SJSA1 (cell line): ENCODE results near the gene XRCC2. TPM values are rescaled to one million over a fixed set of nuclear protein-coding genes. Genes with fewer than 3 reads are reported as not detected.
"Not testable (repeated sequence)": the region's sequence is repeated elsewhere in the genome, so short reads cannot be mapped to it uniquely, and the experiment has no call there.

Source experiments
- DNase-seq, 2 experiments: peaks; one replicate each; pipeline ENCODE4 v3.0.0-alpha.2; 2015 to 2020; ENCODE audit warnings: low spot score in 2 of 2, low read depth in 1 of 2
- H3K27ac ChIP-seq: fragments of 250-450 bp; sonication (Bioruptor Pico); 2 replicates; pipeline ENCODE4 v1.5.1; 2020; ENCODE audit warnings: mild to moderate bottlenecking, moderate library complexity
- H3K27me3 ChIP-seq: fragments of 250-450 bp; sonication (Bioruptor Pico); replicated peaks from 2 replicates; pipeline ENCODE4 v1.5.1; 2020; ENCODE audit warnings: mild to moderate bottlenecking, moderate library complexity
- H3K36me3 ChIP-seq: fragments of 250-450 bp; sonication (Bioruptor Pico); 2 replicates; pipeline ENCODE4 v1.5.1; 2020; ENCODE audit warnings: mild to moderate bottlenecking
- H3K4me1 ChIP-seq: fragments of 250-450 bp; sonication (Bioruptor Pico); replicated peaks from 2 replicates; pipeline ENCODE4 v1.6.1; 2021; ENCODE audit warnings: mild to moderate bottlenecking
- H3K4me3 ChIP-seq: fragments of 250-450 bp; sonication (Bioruptor Pico); 2 replicates; pipeline ENCODE4 v1.5.1; 2020; ENCODE audit warnings: mild to moderate bottlenecking
- H3K9me3 ChIP-seq: fragments of 250-450 bp; sonication (Bioruptor Pico); replicated peaks from 2 replicates; pipeline ENCODE4 v1.5.1; 2020; ENCODE audit warnings: mild to moderate bottlenecking
- total RNA-seq: library from RNA; depleted of rRNA; stranded (reverse); fragments of >200 nt; shearing (Covaris generic); gene quantifications from 2 replicates; pipeline ENCODE4 v1.2.3, GENCODE V29; 2014

The XRCC2 gene
- total RNA-seq, 1 experiment from 2014 or later, result 12.1 TPM

DNA sequence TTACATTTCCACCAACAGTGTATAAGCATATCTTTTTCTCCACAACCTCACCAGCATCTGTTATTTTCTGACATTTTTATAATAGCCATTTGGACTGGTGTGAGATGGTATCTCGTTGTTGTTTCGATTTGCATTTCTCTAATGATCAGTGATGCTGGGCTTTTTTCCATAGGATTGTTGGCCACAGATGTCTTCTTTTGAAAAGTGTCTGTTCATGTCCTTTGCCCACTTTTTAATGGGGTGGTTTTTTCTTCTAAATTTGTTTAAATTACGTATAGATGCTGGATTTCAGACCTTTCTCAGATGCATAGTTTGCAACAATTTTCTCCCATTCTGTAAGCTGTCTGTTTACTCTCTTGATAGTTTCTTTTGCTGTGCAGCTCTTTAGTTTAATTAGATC is 28.9 kb downstream of the XRCC2 start:
- no peak overlapping the region for H3K27ac ChIP-seq
- no peaks in the 10 kb centered on the region for H3K9me3 ChIP-seq
- no peaks in the 10 kb centered on the region for H3K27me3 ChIP-seq
- no peak overlapping the region for H3K4me3 ChIP-seq
- no peaks in the 10 kb centered on the region for H3K4me1 ChIP-seq
- no peak for DNase-seq
- peaks cover 28% of the 10 kb centered on the region for H3K36me3 ChIP-seq

DNA sequence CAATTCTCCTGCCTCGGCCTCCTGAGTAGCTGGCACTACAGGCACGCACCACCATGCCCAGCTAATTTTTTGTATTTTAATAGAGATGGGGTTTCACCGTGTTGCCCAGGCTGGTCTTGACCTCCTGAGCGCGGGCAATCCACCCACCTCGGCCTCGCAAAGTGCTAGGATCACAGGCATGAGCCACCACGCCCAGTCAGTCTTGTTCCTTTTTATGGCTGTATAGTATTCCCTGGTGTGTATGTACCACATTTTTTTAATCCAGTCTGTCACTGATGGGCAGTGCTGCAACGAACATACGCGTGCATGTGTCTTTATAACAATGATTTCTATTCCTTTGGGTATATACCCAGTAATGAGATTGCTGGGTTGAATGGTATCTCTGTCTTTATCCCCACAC is 29.4 kb downstream of the XRCC2 start:
- not testable (repeated sequence) for H3K4me3 ChIP-seq, H3K27me3 ChIP-seq

DNA sequence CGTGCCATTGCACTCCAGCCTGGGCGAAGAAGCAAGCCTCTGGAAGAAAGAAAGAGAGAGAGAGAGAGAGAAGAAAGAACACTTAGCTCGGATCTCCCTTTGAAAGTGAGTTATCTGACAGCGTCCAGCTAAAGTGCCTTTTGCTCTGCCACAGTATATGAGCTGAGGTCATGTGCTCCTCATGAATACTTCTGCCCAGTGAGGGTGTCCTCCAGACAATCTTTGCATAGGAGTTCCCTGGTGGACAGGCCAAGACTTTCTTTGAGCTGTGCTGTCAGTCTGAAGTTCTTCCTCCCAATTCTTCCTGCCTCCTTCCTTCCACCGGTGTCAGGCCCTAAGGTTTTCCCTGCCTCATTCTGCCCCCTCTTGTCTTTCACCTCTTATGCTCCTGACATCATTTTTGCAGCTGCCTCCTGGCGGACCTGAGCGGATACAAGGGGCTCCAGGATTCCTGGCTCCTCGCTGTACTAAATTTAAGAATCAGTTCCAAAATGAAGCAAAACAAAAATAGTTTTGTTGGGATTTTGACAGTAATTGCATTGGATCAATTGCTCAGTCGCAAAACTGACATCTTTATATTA is 31.9 kb downstream of the XRCC2 start:
- no peak for DNase-seq
- H3K36me3 ChIP-seq, result peaks cover 24% of the 10 kb centered on the region
- H3K9me3 ChIP-seq, result no peaks in the 10 kb centered on the region
- H3K4me3 ChIP-seq, result no peak overlapping the region
- H3K4me1 ChIP-seq, result no peaks in the 10 kb centered on the region
- no peaks in the 10 kb centered on the region for H3K27me3 ChIP-seq
- no peak overlapping the region for H3K27ac ChIP-seq

More for the DNA sequence above, 29.4 kb downstream of the XRCC2 start:
- DNase-seq, H3K9me3 ChIP-seq, H3K27ac ChIP-seq, H3K4me1 ChIP-seq: not testable (repeated sequence)
- peaks cover 28% of the 10 kb centered on the region for H3K36me3 ChIP-seq

DNA sequence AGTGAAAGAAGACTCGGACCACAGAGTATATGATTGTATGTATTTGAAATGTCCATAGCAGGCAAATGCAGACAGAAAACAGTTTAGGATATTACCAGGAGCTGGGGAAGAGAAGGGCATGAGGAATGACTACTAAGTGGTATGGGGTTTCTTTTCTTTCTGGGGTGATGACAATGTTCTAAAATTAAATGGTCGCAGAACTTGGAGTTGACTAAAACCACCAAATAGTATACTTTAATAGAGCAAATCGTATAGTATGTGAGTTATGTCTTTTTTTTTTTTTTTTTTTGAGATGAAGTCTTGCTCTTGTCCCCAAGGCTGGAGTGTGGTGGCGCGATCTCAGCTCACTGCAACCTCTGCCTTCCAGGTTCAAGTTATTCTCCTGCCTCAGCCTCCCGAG is 34.6 kb downstream of the XRCC2 start:
- Histone ChIP-seq H3K27ac (no peak overlapping the region), H3K4me3 (no peak overlapping the region), H3K4me1 (no peaks in the 10 kb centered on the region), H3K9me3 (no peaks in the 10 kb centered on the region), H3K36me3 (peaks cover 4% of the 10 kb centered on the region; the same call in 1 of the 2 replicates), H3K27me3 (no peaks in the 10 kb centered on the region)
- DNase-seq, result no peak

DNA sequence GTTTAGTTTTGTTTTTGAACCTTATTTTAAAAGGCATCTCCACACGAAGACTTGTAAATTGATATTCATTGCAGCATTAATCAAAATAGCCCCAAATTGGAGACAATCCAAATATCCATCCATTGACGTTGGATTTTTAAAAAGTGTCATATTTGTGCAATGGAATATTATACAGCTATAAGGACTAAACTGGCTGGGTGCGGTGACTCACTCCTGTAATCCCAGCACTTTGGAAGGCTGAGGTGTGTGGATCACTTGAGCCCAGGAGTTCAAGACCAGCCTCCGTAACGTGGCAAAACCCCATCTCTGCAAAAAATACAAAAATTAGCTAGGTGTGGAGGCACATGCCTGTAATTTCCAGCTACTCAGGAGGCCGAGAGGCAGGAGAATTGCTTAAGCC is 35.1 kb downstream of the XRCC2 start:
- Histone ChIP-seq H3K36me3 (peaks cover 4% of the 10 kb centered on the region; the same call in 1 of the 2 replicates), H3K4me3 (no peak overlapping the region), H3K4me1 (no peaks in the 10 kb centered on the region), H3K27me3 (no peaks in the 10 kb centered on the region), H3K27ac (no peak overlapping the region), H3K9me3 (no peaks in the 10 kb centered on the region)
- DNase-seq, result no peak

DNA sequence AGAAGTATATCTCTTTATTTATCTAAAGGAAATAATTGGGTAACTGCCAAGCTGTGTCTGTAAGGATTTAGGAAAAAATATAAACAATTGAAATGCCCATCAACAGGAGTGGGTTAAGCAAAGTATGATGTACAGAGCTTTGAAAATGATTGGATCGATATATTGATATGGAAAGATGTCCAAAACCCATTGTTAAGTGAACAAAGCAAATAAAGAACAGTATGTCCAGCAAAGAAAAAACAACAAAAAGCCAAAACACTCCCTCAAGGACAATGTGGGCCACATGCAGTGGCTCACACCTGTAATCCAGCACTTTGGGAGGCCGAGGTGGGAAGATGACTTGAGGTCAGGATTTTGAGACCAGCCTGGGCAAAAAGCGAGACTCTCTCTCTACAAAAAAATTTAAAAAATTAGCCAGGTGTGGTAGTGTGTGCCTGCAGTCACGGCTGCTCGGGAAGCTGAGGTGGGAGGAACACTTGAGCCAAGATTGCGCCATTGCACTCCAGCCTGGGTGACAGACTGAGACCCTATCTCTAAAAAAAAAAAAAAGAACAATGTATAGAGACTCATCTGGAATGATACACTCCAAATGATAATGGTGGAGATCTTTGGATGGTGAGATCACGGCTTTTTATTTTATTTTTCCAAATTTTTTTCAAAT is 37.9 kb downstream of the XRCC2 start:
- Histone ChIP-seq H3K4me3 (no peak overlapping the region), H3K4me1 (no peaks in the 10 kb centered on the region), H3K27me3 (no peaks in the 10 kb centered on the region), H3K9me3 (no peaks in the 10 kb centered on the region), H3K36me3 (no peaks in the 10 kb centered on the region), H3K27ac (no peak overlapping the region)
- DNase-seq, result no peak

DNA sequence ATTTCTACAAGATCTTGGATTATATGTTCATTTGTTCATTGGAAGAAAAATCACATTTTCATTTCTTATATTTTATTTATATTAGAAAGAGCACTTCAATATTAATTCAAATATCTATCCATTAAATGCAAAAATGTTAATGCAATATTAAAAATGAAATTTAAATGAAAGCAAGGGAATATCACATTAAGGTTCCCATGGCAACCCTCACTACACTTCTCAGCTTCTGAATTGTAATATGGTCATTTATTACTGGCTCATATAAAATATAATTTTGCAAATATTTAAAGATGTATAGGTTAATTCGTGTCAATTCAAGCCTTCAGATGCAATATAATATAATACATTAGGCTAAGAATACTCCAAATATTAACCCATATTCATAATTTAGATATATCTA is 38.8 kb downstream of the XRCC2 start:
- H3K27me3 ChIP-seq, result no peaks in the 10 kb centered on the region
- H3K9me3 ChIP-seq, result no peaks in the 10 kb centered on the region
- DNase-seq, result no peak
- no peak overlapping the region for H3K27ac ChIP-seq
- no peaks in the 10 kb centered on the region for H3K4me1 ChIP-seq
- H3K4me3 ChIP-seq, result no peak overlapping the region
- no peaks in the 10 kb centered on the region for H3K36me3 ChIP-seq

DNA sequence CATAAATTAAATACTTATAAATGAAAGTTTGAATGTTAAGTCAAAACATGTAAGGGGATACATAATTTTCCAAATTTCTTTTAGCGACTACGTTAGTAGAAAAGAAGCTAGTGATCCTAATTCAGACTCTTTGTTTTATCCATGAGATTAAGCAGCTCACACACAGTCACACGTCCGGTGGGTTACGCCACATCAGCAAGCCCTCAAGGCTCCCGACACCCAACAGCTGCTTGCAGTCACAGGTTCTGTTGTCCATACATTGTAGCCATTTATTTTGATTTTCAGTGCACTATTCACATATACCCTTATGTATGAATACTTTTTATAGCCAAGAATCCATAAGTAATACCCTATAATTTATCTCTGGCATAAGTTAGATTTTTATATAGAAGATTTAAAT is 39.5 kb downstream of the XRCC2 start:
- Histone ChIP-seq H3K4me1 (no peaks in the 10 kb centered on the region), H3K27ac (no peak overlapping the region), H3K4me3 (no peak overlapping the region), H3K9me3 (no peaks in the 10 kb centered on the region), H3K27me3 (no peaks in the 10 kb centered on the region), H3K36me3 (no peaks in the 10 kb centered on the region)
- no peak for DNase-seq

DNA sequence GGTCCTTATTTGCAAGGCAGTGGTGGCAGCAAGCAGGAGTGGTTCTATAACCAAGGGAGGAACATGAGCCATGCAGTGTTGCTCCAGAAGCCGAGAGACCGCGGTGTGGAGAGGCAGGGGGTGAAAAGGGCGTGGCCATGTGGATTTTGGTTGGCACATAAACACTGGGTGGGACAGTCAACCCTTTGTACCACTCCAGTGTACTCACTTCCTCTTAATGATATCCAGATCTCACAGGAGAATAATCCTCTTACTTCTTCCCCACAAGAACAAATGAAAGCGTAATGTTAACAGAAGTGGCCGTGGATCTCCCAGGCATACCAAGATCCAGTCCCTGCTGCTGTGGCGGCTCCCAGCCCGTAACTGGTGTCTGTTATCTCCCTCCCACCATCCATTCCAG is 42.4 kb downstream of the XRCC2 start:
- no peak overlapping the region for H3K27ac ChIP-seq
- no peaks in the 10 kb centered on the region for H3K4me1 ChIP-seq
- H3K36me3 ChIP-seq, result no peaks in the 10 kb centered on the region
- H3K9me3 ChIP-seq, result no peaks in the 10 kb centered on the region
- no peaks in the 10 kb centered on the region for H3K27me3 ChIP-seq
- no peak overlapping the region for H3K4me3 ChIP-seq
- no peak for DNase-seq

DNA sequence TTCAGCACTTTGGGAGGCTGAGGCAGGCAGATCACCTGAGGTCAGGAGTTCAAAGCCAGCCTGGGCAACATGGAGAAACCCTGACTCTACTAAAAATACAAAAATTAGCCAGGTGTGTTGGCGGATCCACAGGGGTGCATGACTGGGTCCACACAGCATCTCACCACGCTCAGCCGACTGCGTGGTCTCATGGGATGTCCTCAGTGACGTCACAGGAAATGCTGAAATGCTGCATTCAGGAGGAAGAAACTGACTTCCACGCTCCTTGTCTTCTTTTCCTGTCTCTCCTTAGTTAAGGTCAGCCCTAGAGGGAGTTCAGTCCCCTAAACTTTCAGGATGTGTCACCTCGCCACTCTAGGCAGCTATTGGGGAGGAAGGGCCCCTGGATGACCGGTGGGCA is 42.9 kb downstream of the XRCC2 start:
- DNase-seq, result no peak
- H3K9me3 ChIP-seq, result no peaks in the 10 kb centered on the region
- no peaks in the 10 kb centered on the region for H3K4me1 ChIP-seq
- no peaks in the 10 kb centered on the region for H3K27me3 ChIP-seq
- no peak overlapping the region for H3K27ac ChIP-seq
- H3K36me3 ChIP-seq, result no peaks in the 10 kb centered on the region
- H3K4me3 ChIP-seq, result no peak overlapping the region

DNA sequence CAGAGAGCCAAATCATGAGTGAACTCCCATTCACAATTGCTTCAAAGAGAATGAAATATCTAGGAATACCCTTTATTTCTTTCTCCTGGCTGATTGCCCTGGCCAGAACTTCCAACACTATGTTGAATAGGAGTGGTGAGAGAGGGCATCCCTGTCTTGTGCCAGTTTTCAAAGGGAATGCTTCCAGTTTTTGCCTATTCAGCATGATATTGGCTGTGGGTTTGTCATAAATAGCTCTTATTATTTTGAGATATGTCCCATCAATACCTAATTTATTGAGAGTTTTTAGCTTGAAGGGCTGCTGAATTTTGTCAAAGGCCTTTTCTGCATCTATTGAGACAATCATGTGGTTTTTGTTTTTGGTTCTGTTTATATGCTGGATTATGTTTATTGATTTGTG is 47.2 kb downstream of the XRCC2 start:
- not testable (repeated sequence) for H3K27ac ChIP-seq, H3K4me1 ChIP-seq, H3K4me3 ChIP-seq, H3K27me3 ChIP-seq, H3K36me3 ChIP-seq, H3K9me3 ChIP-seq, DNase-seq

DNA sequence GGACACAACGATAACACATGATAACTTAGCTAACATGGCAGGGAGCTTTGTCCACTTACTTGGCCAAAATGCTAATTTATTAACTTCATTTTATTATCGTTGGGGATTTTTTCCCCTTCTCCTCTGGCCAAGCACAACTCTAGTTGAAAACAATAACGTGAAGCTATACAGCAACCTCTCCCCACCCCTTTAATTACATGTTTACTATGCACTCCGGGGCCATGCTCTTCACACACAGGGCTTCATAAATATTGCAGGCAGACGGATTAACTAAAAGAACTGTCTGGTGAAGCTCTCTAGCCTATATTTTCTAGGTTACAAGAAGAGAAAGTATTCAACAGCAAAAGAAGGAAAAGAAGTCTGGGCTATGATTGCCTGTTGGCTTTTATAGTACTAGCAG is 51.7 kb downstream of the XRCC2 start:
- no peak overlapping the region for H3K27ac ChIP-seq
- H3K9me3 ChIP-seq, result no peaks in the 10 kb centered on the region
- no peak overlapping the region for H3K4me3 ChIP-seq
- no peak for DNase-seq
- H3K27me3 ChIP-seq, result no peaks in the 10 kb centered on the region
- H3K4me1 ChIP-seq, result no peaks in the 10 kb centered on the region
- H3K36me3 ChIP-seq, result no peaks in the 10 kb centered on the region

DNA sequence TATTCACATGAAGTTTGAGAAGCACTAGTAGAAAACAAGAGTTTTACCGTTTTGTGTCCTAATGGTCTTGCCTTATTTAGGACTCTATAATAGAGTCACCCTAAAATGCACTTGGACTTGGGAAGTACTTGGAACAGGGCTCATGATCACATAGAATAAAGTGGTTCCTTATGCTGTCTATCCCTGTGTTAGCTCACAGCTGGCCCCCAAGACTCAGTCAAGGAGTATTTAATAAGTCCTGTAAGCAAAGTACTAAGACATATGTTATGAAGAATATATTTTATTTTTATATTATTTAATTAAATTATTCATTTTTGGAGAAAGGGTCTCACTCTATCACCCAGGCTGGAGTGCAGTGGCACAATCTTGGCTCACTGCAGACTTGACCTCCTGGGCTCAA is 54.5 kb downstream of the XRCC2 start:
- Histone ChIP-seq H3K27ac (no peak overlapping the region), H3K4me1 (no peaks in the 10 kb centered on the region), H3K36me3 (no peaks in the 10 kb centered on the region), H3K4me3 (no peak overlapping the region), H3K9me3 (no peaks in the 10 kb centered on the region), H3K27me3 (no peaks in the 10 kb centered on the region)
- DNase-seq, result no peak

DNA sequence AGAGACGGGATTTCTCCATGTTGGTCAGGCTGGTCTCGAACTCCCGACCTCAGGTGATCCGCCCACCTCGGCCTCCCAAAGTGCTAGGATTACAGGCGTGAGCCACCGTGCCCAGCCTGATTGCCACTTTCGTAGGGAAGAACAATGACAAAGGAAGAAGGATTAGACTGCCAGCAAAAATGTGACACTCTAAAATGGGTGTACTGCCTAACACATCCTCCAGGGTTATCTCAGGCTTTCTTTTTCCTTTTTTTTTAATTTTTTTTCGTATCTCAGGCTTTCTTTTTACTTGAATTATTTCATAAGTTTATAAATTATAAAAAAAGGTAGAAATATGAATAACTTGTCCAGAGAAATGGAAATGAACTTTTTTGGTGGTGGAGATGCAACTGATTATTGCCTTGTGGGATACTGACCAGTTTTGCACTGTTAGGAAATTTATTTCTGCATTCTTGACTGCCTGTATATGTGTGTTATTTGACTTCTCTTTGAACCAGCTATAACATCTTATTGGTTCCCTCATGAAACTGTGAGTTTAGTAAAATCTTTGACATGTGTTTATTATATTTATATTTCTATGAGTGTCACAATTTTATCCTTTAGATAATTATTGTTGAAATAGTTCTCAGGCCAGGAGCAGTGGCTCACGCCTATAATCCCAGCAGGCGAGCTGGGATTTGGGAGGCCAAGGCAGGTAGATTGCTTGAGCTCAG is 56.8 kb downstream of the XRCC2 start:
- no peak for DNase-seq
- Histone ChIP-seq H3K36me3 (no peaks in the 10 kb centered on the region), H3K27ac (no peak overlapping the region), H3K4me1 (no peaks in the 10 kb centered on the region), H3K27me3 (no peaks in the 10 kb centered on the region), H3K9me3 (no peaks in the 10 kb centered on the region), H3K4me3 (no peak overlapping the region)
